ENCODE measurements around the gene UGGT1. TPM values are rescaled to one million over a fixed set of nuclear protein-coding genes. Genes with fewer than 3 reads are reported as not detected.

Gene UGGT1
- total and polyA plus RNA-seq, 2 donors (not counting 3 experiments of a cell fraction or from before 2014, with no cell fraction given): 27.6 to 83.2 TPM

DNA sequence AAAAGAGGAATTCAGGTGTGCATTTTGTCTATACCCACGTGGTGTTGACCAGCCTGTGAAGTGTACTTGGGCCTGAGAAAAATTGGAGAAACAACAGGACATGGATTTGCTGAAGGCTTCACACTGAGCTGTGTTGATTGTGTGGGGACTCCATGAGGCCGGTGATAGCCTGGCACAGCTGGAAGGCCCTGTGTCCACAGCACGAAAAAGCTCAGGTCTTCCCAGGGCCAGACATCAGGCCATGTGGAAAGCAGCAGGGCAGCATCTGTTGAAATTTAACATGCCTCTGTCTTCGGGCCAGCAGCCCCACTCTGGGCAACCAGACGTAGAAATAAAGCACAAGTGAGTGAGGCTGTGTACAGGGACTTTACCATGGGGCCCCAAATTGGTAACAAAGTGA lies 143.6 kb downstream of the UGGT1 start:
- BruUV-seq (replicated peaks): no TSS peak
- Histone ChIP-seq H3K27me3 (ENCODE audit: control insufficient read depth in 2 of 2, insufficient read depth in 2 of 2, low read length in 2 of 2) (no peaks in the 10 kb centered on the region), H3K9me3 (replicated peaks; ENCODE audit: control insufficient read depth, insufficient read depth, low read length) (no peaks in the 10 kb centered on the region), H3K79me2 (ENCODE audit: control insufficient read depth, insufficient read depth, low read length) (no peaks in the 10 kb centered on the region), H3K36me3 (ENCODE audit: control insufficient read depth in 2 of 2, extremely low read depth in 1 of 2, insufficient read depth in 2 of 2, low read length in 2 of 2) (no peaks in the 10 kb centered on the region), H2AFZ (ENCODE audit: low read depth, low read length) (no peak overlapping the region), H4K20me1 (replicated peaks; ENCODE audit: control insufficient read depth, extremely low read depth, insufficient read depth, low read length) (no peaks in the 10 kb centered on the region), H3K9ac (replicated peaks; ENCODE audit: extremely low read depth, insufficient read depth, low read length) (no peak overlapping the region), H3K9me1 (replicated peaks; ENCODE audit: control insufficient read depth, extremely low read depth, insufficient read depth, low read length) (no peaks in the 10 kb centered on the region), H3K27ac (ENCODE audit: insufficient read depth, low read depth, low read length) (no peak overlapping the region), H3K4me1 (ENCODE audit: control insufficient read depth, extremely low read depth, insufficient read depth, low read length) (peaks cover 6% of the 10 kb centered on the region), H3K4me3 (replicated peaks in 1 of 3; ENCODE audit: insufficient read depth in 1 of 3, low read depth in 1 of 3, low read length in 3 of 3) (no peak overlapping the region), H3K4me2 (ENCODE audit: insufficient read depth, low read length) (no peak overlapping the region)
- TF ChIP-seq FOS (IDR thresholded peaks at IDR 0.05; ENCODE audit: borderline replicate concordance, insufficient read depth, low read length): no peak
- TF ChIP-seq EZH2 (IDR thresholded peaks at IDR 0.05; ENCODE audit: borderline replicate concordance, low read depth, low read length, severe bottlenecking): no peak
- no peak for TF ChIP-seq MAX (IDR thresholded peaks at IDR 0.05; ENCODE audit: insufficient read depth, insufficient read length)
- TF ChIP-seq, protein P1, sequence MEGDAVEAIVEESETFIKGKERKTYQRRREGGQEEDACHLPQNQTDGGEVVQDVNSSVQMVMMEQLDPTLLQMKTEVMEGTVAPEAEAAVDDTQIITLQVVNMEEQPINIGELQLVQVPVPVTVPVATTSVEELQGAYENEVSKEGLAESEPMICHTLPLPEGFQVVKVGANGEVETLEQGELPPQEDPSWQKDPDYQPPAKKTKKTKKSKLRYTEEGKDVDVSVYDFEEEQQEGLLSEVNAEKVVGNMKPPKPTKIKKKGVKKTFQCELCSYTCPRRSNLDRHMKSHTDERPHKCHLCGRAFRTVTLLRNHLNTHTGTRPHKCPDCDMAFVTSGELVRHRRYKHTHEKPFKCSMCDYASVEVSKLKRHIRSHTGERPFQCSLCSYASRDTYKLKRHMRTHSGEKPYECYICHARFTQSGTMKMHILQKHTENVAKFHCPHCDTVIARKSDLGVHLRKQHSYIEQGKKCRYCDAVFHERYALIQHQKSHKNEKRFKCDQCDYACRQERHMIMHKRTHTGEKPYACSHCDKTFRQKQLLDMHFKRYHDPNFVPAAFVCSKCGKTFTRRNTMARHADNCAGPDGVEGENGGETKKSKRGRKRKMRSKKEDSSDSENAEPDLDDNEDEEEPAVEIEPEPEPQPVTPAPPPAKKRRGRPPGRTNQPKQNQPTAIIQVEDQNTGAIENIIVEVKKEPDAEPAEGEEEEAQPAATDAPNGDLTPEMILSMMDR (IDR thresholded peaks at IDR 0.05; ENCODE audit: extremely low read depth in 1 of 2, insufficient read depth in 1 of 2, low read depth in 1 of 2, low read length in 2 of 2): no peak
- TF ChIP-seq POLR2AphosphoS5 (IDR thresholded peaks at IDR 0.05; ENCODE audit: insufficient read depth, low read depth, low read length): no peak
- dilution Hi-C loops (cut with MboI; ENCODE audit: extremely low pct_ligation_motif_present, low sequenced_read_pairs) (no loop called here), intact Hi-C loops (cut with micrococcal nuclease) (no loop called here)
- FAIRE-seq (no peak), DNase-seq (ENCODE audit: low read depth, low spot score) (no peak)
- ChIA-PET CTCF (interaction anchor here (1.0 to 6.0 kb wide), 6 partner anchors 9 to 171 kb away, joined by 3 to 66 read pairs (median 6); no protein-coding TSS in a partner anchor), POLR2A (no interaction called here)

DNA sequence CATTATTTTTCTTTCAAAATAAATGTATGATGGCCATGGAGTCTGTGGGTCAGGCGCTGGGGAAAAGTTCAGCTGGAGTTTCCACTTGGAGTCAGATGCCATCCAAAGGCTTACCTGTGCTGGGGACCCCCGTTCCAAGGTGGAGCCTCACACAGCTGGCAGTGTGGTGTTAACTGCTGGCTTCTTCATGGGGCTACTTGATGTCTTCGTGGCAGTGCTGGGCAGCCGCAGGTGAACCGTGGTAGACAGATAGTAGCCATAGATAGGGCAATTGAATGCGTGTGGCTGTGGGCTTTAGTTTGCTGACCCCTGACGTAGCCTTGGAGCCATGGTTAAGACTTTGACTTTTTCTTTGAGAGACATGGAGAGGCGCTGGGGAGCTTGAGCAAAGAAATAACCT lies 144.6 kb downstream of the UGGT1 start:
- no peak for TF ChIP-seq MAX (IDR thresholded peaks at IDR 0.05; ENCODE audit: insufficient read depth, insufficient read length)
- TF ChIP-seq EZH2 (IDR thresholded peaks at IDR 0.05; ENCODE audit: borderline replicate concordance, low read depth, low read length, severe bottlenecking): no peak
- TF ChIP-seq POLR2A (IDR thresholded peaks at IDR 0.05; ENCODE audit: low read depth, low read length): no peak
- TF ChIP-seq GATA2 (IDR thresholded peaks at IDR 0.05; ENCODE audit: insufficient read depth, insufficient read length, low read depth, low read length): no peak
- TF ChIP-seq, protein P1 (IDR thresholded peaks at IDR 0.05; ENCODE audit: extremely low read depth in 1 of 2, insufficient read depth in 1 of 2, low read depth in 1 of 2, low read length in 2 of 2): no peak
- TF ChIP-seq JUN (IDR thresholded peaks at IDR 0.05; ENCODE audit: borderline replicate concordance, insufficient read depth, insufficient read length, low read depth): no peak
- no peak for TF ChIP-seq MYC (IDR thresholded peaks at IDR 0.05; ENCODE audit: low read depth, low read length)
- no peak for TF ChIP-seq FOS (IDR thresholded peaks at IDR 0.05; ENCODE audit: borderline replicate concordance, insufficient read depth, low read length)
- TF ChIP-seq POLR2AphosphoS5 (IDR thresholded peaks at IDR 0.05; ENCODE audit: insufficient read depth, low read depth, low read length): no peak
- intact Hi-C loops (cut with micrococcal nuclease) (no loop called here), dilution Hi-C loops (cut with MboI; ENCODE audit: extremely low pct_ligation_motif_present, low sequenced_read_pairs) (no loop called here)
- no TSS peak for BruUV-seq (replicated peaks)
- H4K20me1 ChIP-seq (replicated peaks; ENCODE audit: control insufficient read depth, extremely low read depth, insufficient read depth, low read length): no peaks in the 10 kb centered on the region
- no peaks in the 10 kb centered on the region for H3K9me1 ChIP-seq (replicated peaks; ENCODE audit: control insufficient read depth, extremely low read depth, insufficient read depth, low read length)
- ChIA-PET CTCF (interaction anchor here (0.7 to 6.0 kb wide), 2 partner anchors 56 to 74 kb away, joined by 3 to 66 read pairs; no protein-coding TSS in a partner anchor), POLR2A (no interaction called here)
- FAIRE-seq (no peak), DNase-seq (ENCODE audit: low read depth, low spot score) (no peak)
- no peak overlapping the region for H3K4me3 ChIP-seq (replicated peaks in 1 of 3; ENCODE audit: insufficient read depth in 1 of 3, low read depth in 1 of 3, low read length in 3 of 3)
- no peaks in the 10 kb centered on the region for H3K79me2 ChIP-seq (ENCODE audit: control insufficient read depth, insufficient read depth, low read length)
- H3K9me3 ChIP-seq (replicated peaks; ENCODE audit: control insufficient read depth, insufficient read depth, low read length): no peaks in the 10 kb centered on the region
- peaks cover 0 to 2% of the 10 kb centered on the region in 2 experiments for H3K27me3 ChIP-seq (ENCODE audit: control insufficient read depth in 2 of 2, insufficient read depth in 2 of 2, low read length in 2 of 2)
- no peak overlapping the region for H3K27ac ChIP-seq (ENCODE audit: insufficient read depth, low read depth, low read length)
- no peak overlapping the region for H2AFZ ChIP-seq (ENCODE audit: low read depth, low read length)
- H3K4me2 ChIP-seq (ENCODE audit: insufficient read depth, low read length): no peak overlapping the region
- H3K4me1 ChIP-seq (ENCODE audit: control insufficient read depth, extremely low read depth, insufficient read depth, low read length): peaks cover 6% of the 10 kb centered on the region
- no peak overlapping the region for H3K9ac ChIP-seq (replicated peaks; ENCODE audit: extremely low read depth, insufficient read depth, low read length)
- H3K36me3 ChIP-seq (ENCODE audit: control insufficient read depth in 2 of 2, extremely low read depth in 1 of 2, insufficient read depth in 2 of 2, low read length in 2 of 2): no peaks in the 10 kb centered on the region

Measured in endothelial cell of umbilical vein (primary cell).